HG03060 (cell line): ENCODE measurements around the gene WNT8B.

ENCODE experiments used
- ATAC-seq: cut with Tn5 transposase; IDR thresholded peaks from one replicate; pipeline ENCODE4 v1.9.1; 2021; ENCODE audit warnings: low read depth, moderate number of reproducible peaks; ENCODE audit not compliant: unreplicated experiment

Gene WNT8B, protein sequence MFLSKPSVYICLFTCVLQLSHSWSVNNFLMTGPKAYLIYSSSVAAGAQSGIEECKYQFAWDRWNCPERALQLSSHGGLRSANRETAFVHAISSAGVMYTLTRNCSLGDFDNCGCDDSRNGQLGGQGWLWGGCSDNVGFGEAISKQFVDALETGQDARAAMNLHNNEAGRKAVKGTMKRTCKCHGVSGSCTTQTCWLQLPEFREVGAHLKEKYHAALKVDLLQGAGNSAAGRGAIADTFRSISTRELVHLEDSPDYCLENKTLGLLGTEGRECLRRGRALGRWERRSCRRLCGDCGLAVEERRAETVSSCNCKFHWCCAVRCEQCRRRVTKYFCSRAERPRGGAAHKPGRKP

GRCh38 chr10:100462709-100463108 is at the start of gene WNT8B:
Gene WNT8B (plus strand): TSS chr10:100463009. CDS start chr10:100463169, 160 bp downstream.
- ATAC-seq = no peak

- no peak for ATAC-seq
These were observed 49.6 kb upstream of the WNT8B start for GRCh38 chr10:100413173-100413572.

GRCh38 chr10:100419911-100420449 is 42.8 kb upstream of the WNT8B start:
- no peak for ATAC-seq

DNA sequence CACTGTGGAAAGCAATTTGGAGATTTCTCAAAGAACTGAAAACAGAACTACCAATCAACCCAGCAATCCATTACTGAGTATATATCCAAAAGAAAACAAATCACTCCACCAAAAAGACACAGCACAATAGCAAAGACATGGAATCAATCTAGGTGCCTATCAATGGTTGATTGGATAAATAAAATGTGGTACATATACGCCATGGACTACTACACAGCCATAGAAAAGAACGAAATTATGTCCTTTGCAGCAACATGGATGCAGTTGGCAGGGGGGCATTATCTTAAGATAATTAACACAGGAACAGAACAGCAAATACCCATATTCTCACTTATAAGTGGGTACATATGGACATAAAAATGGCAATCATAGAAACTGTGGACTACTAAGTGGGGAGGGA is 35.4 kb upstream of the WNT8B start:
- ATAC-seq = no peak

- peak; percentile 69 for ATAC-seq
These were observed 29.3 kb upstream of the WNT8B start for GRCh38 chr10:100433253-100434240.

DNA sequence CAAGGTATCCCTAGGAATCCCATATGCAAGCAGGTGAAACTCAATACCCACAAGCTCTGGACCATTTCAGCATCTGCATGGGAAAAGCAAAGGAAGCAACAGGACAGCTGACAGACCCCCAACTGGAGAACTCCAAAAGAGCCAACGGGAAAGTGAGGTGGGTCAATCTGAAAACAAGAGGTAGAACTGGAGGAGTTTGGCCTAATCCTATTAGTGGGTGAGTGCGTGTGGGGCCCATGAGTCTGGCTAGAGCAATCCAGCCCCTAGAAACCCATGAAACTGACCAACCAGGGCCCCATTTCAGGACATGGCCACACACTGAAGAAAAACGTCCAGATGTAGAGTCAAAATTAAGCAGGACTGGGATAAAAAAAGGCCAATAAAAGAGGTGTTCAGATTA is 26.6 kb upstream of the WNT8B start:
- ATAC-seq = no peak

GRCh38 chr10:100438674-100439315 is 24.0 kb upstream of the WNT8B start:
- ATAC-seq = no peak

- ATAC-seq = no peak
These were observed 20.3 kb upstream of the WNT8B start for GRCh38 chr10:100442548-100442947.

DNA sequence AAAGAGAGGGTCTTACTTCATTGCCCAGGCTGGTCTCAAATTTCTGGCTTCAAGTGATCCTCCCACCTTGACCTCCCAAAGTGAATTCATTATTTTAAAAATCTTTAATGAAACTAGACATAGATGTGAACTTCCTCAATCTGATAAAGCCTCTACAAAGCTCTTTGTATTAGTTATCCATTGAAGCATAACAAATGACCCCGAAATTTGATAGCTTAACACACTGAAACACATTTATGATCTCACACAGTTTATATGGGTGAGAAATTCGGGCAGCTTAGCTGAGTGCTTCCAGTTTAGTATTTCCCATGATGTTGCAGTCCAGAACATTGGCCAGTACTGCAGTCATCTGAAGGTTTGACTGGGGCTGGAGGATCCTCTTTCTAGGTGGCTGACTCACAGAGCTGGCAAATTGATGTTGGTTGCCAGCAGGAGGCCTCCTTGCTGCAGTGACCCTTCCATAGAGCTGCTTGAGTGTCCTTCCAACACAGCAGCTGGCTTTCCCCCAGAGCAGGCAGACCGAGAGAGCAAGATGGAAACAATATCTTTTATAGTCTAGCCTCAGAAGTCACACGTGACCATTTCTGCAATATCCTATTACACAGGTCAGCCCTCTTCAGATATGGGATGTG is 16.6 kb upstream of the WNT8B start:
- ATAC-seq = no peak

DNA sequence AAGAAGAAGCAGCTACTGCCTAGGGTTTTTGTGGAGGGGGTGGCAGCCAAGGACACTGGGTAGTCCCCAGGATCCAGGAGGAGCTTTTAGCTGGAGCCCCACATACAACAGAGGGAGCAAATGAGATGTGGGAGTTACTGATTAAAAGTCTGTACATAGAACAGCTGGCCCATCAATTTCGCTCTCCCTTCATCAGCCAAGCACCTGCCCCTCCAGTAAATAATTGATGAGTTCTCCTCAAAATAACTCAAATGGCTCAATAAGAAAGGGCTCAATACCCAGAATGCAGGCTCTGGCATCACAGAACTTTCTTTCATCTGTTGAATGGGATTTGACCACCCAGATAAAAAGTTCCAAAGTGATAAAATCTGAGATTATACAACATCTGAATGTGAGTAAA is 15.1 kb upstream of the WNT8B start:
- ATAC-seq = no peak

GRCh38 chr10:100448951-100449350 is 13.9 kb upstream of the WNT8B start:
- no peak for ATAC-seq

GRCh38 chr10:100468322-100468721 is 5.5 kb downstream of the WNT8B start:
- ATAC-seq = no peak

DNA sequence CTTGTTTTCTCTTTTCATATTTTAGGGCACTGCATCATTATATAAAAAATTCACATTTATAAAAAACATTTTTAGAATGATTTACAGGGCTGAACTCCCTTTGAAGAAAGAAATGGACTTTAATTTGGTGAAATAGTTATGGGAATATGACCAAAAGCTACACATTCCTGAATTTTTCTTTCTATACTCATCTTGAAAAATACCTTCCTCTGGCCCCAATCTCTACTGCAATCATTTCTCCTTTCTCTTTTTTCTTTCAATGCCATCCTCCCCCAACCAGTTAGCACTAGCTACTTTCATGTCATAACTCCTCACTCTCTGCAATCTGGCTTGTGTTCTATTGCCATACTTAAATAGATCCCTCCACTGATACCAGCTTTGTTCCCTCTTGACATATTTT is 6.2 kb downstream of the WNT8B start:
- ATAC-seq = no peak

DNA sequence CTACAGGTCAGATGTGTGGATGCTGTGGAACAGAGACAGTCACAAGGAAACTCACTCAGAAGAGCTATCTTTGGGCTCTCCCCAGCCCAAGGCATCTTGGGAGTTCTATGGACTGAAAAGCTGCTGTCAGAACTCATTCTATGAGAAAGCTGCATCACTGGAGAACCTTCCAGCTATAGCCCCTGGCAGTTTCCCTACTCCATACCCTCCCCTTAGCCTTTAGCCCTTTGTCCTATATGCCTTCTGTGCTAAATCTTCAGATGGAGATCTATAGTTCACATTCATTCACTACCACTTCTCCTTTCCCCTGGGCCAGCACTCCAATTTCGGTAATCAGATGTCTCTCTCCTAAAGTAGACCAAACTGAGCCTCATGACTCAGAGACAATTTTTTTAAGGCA is 6.9 kb downstream of the WNT8B start:
- no peak for ATAC-seq

DNA sequence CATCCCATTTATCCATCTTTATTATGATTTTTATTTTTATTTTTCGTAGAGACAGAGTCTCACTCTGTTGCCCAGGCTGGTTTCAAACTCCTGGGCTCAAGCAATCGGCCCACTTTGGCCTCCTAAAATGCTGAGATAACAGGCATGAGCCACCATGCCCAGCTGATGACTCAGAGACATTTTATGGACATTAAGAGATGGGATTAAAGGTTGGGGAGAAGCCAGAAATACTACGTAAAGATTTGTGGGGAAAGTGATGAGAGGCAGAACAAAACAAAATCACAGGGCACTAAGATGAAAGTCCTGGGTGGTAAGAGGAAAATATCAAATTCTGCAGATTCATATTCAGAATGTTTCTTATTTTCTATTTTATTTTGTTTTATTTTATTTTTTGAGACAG is 7.6 kb downstream of the WNT8B start:
- no peak for ATAC-seq

- no peak for ATAC-seq
These were observed 15.2 kb downstream of the WNT8B start for GRCh38 chr10:100477970-100478369.

GRCh38 chr10:100479037-100479436 is 16.2 kb downstream of the WNT8B start:
- no peak for ATAC-seq

GRCh38 chr10:100480002-100480401 is 17.2 kb downstream of the WNT8B start:
- ATAC-seq = no peak

DNA sequence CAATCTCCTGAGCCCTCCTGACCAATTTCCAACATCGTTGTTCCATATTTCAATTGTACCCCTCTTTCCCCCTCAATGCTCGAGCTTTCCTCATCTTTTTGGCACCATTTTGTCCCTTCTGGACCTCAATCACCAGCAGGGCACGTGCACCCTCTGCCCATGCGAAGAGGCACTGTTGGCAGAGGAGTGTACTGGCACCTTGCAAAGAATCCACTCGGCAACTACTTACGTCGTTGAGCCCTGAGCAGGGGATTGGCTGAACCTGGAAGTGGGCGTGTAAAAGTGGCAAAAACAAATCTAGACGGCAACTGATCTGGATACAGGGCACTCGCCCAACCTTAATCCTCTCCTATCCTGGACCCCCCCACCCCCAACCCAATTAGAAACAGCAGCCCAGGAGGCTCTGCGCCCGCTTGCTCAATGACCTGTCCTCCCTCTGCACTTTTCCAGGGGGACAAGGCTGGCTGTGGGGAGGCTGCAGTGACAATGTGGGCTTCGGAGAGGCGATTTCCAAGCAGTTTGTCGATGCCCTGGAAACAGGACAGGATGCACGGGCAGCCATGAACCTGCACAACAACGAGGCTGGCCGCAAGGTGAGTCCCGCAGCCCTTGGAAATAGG is 18.8 kb downstream of the WNT8B start:
- ATAC-seq = peak; percentile 92
